HG03521 (cell line): ENCODE measurements around the gene PLA2G5.
"Not testable (repeated sequence)": the region's sequence is repeated elsewhere in the genome, so short reads cannot be mapped to it uniquely, and the experiment has no call there.

Experiments used
- ATAC-seq: cut with Tn5 transposase; IDR thresholded peaks from one replicate; pipeline ENCODE4 v1.9.1; 2021; ENCODE audit warnings: mild to moderate bottlenecking, moderate library complexity; ENCODE audit not compliant: unreplicated experiment

The PLA2G5 gene, protein sequence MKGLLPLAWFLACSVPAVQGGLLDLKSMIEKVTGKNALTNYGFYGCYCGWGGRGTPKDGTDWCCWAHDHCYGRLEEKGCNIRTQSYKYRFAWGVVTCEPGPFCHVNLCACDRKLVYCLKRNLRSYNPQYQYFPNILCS

DNA sequence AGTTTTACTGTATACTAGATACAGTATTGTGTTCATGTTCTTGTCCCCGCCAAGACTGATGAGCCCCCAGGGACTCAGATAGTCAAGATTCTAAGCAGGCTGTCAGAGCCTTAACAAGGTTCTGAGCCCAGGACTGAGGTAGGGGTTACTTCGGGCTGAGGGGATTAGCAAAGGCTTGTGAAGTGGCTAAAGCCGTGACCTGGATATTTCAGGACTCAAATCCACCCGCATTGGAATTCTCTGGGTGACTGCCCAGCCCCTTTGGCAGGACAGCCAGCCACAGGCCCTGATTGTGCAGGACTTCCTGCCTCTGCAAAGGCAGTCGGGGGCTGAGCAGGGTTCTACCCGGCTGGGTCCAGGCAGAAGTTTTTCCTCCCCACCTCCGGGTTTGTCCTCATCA, at the start of gene PLA2G5:
Gene PLA2G5 (plus strand): TSS at position 321 of the 400 bp plus-strand sequence. CDS start 14,637 bp downstream, outside the sequence.
- no peak for ATAC-seq

DNA sequence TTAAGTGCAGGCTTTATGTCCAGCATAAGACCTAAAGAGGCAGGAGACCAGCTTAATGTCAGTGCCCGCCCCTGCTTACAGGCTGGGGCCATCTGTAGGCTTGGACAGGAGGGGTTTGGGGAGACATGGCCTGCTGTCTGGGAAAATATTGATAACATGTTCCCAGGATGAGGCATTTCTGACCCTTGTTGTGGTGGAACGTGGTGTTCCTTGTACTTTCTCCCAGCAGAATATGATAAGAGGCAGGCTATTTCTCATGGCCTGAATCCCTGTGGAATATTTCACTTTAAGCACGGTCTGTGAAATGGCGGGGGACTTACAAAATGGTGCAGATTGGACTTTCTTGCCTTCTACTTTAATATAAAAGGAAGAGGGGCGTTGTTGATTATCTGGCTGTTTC, 41.9 kb upstream of the PLA2G5 start:
- ATAC-seq = no peak

DNA sequence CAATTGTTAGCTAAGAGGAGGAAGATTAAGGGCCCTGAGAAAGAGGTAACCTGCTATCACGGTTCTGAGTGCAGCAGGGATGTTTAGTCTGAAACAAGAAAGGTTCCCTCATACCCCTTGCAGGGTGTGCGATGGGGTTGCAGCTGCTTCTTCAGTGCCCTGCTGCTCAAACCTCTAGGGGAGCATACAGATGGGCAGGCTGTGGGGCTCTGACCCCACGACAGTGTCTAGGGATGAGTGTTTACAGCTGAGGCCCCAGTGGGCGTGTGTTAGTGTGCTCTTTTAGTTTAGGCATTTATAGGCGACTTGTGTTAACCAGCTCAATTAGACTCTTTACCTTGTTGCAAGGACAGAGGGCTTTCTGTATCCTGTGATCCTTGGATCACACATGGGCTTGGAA, 41.3 kb upstream of the PLA2G5 start:
- ATAC-seq = no peak

DNA sequence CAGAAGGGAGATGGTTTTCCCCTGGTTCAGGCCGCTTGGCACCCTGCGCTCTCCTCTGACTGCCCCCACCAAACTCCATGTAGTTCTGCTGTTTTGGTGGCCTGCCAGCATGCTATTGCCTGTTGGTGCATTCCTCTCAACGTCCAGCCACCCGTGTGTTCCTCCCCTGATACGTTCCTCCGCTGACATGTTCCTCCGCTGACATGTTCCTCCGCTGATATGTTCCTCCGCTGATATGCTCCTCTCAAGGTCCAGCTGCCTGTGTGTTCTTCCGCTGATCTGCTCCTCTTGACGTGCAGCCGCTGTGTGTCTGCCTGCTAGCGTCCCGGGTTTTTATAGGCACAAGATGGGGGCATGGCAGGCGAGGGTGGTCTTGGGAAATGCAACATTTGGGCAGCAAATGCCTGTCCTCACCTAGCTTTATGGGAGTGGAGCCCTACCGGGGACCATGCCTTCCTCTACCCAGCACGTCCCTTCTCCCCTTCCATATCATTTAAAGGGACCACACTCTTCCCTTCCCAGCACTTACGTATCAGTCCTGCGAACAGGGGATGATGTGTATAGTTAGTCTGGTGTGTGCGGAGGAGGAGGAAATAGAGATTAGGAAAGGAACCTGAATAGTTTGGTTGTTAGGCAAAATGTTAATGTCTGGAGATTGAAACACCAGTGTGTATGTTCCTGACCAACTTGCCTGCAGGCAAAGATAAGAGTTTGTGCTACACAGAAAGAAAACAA, 40.6 kb upstream of the PLA2G5 start:
- no peak for ATAC-seq

DNA sequence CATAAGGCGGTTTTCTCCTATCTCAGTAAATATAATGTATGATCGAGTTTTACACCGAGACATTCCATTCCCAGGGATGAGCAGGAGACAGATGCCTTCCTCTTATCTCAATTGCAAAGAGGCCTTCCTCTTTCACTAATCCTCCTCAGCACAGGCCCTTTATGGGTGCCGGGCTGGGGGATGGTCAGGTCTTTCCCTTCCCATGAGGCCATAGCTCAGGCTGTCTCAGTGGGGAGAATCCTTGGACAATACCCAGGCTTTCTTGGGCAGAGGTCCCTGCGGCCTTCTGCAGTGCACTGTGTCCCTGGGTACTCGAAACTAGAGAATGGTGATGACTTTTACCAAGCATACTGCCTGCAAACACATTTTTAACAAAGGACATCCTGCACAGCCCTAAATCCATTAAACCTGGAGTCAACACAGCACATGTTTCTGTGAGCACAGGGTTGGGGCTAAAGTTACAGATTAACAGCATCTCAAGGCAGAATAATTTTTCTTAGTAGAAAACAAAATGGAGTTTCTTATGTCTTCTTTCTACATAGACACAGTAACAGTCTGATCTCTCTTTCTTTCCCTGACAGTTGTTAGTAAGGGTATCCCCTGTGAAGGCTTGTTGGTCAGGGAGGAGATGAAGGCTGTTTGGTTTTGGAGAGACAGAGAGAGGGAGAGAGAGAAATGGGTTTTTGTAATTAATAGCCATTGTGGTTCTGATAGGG, 39.4 kb upstream of the PLA2G5 start:
- ATAC-seq = not testable (repeated sequence)

DNA sequence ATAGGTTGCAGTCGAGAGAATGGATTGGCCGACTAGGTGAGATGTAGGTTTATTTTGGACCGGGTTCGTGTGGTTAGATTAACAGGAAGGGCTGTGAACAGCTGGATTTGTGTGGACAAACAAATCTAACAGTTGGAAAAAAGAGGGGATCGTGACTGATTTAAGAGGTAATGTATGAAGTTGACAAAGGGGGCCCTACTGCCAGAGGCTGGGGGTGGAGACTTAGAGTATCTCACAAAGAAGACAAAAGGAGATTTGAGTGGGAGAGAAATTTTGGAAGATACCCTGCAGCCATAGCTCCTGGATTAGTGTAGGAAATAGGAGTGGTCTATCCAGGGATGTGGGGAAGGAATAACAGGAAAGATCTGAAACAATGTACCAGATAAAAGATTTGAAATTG, 38.8 kb upstream of the PLA2G5 start:
- ATAC-seq = no peak

DNA sequence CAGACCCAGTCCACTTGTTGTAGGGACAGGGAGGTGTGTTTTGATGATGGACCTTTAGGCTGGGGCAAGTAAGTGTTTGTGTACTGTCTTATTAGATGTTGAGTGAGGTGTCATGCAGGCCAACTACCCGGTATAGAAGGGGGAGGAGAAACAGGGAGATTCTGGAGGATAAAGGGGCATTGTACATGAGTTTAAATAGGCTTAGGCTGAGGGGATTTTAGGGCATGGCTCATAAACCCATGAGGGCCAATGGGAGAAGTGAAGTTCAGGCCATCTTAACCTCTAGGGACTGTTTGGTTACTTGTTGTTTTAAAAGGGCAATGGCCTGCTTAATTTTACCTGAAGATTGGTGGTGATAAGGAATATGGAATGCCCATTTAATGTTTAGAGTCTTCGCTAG, 38.2 kb upstream of the PLA2G5 start:
- no peak for ATAC-seq

DNA sequence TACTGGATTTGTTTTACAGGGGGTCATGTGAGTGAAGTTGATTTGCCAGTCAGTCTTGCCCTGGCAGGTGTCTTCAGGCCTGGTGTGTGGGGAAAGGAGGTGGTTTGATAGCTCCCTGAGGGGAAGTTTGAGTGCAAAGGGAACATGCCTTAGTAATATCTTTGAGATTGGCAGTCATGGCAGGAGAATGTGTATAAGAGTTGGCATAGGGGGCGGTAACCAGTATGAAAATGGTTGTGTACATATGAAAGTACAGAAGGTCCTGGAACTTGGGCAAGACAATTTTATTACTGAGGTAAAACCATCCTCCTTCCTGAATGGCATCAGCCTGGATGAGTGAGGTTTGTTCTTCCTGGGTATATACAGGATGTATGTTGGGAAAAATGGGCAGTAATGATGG, 37.6 kb upstream of the PLA2G5 start:
- no peak for ATAC-seq

DNA sequence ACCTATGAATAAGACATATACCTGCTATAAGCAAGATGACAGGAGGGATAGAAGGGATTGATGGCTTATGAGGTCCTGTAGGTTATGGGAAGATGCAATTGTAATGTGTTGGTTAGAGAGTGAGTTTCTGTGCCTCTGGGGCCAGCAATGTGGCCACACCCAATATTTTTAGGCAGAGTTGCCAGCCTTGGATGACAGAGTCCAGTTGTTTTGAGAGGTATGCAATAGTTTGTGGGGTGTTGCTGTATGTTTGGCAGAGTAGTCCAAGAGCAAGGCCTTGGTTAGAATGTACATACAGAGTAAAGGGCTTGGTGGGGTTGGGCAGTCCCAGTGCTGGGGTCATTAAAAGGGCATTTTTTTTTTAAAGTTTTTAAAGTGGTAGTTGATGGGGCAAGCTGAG, 36.6 kb upstream of the PLA2G5 start:
- ATAC-seq = no peak

DNA sequence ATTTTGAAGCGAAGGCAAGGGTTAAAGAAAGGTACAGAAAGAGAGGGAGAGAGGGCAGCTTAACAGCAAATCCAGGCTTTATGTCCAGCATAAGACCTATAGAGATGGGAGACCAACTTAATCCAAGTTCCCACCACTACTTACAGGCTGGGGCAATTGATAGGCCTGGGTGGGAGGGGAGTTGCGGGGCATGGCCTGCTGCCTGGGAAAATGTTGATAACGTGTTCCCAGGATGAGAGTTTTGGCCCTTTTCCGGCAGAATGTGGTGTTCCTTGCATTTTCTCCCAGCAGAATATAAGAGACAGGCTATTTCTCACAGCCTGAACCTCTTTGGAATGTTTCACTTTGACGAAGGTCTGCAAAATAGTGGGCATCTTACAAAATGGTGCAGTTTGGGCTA, 34.9 kb upstream of the PLA2G5 start:
- no peak for ATAC-seq

DNA sequence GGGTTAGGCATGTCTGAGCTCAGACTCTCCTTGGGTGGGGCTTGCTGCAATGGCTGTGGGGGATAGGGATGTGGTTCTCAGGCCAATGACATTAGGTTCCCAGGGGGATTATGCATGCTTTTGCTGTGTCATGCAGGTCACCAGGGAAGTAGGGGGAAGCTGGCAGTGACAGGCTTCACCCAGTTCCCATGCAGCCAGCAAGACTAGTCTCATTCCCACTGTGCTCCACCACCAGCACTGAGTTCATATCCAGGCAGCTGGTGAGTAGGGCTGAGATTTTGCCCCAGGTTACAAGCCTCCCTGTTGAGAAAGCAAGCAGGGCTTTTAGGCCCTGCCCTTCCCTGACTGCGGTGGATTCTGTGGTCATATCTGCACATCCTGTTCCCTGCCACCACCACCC, 32.1 kb upstream of the PLA2G5 start:
- ATAC-seq = no peak

DNA sequence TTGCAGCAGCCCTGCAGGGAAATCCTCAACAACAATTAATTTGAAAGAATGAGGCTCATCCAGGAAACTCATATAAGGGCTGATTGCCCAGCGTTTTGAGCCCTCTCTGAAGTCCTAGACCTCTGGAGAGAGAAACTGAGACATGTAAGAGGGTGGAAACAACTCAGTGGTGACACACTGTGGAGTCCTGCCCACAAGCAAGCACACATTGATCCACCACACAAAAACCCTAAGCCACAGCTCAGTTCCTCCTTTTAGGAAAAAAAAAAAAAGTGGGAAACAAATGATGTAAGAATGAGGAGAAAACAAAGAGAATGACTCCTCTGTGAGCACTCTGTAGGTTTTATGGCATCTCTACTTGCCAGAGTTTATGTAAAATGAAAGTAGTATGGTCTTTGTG, 22.9 kb upstream of the PLA2G5 start:
- ATAC-seq = no peak

DNA sequence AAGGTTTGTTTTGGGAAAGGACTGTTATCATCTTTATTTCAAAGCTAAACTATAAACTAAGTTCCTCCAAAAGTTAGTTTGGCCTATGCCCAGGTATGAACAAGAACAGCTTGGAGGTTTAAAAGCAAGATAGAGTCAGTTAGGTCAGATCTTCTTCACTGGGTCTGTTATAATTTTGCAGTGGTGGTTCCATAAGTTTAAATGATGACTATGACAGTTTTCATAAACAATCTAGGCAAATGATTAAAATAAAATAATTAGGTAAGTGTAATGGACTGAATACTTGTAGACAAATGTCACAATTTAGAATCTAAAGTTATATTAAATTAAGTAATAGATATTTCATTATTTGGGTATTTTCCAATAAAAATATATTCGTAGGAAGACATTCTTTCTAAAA, 21.4 kb upstream of the PLA2G5 start:
- ATAC-seq = no peak

DNA sequence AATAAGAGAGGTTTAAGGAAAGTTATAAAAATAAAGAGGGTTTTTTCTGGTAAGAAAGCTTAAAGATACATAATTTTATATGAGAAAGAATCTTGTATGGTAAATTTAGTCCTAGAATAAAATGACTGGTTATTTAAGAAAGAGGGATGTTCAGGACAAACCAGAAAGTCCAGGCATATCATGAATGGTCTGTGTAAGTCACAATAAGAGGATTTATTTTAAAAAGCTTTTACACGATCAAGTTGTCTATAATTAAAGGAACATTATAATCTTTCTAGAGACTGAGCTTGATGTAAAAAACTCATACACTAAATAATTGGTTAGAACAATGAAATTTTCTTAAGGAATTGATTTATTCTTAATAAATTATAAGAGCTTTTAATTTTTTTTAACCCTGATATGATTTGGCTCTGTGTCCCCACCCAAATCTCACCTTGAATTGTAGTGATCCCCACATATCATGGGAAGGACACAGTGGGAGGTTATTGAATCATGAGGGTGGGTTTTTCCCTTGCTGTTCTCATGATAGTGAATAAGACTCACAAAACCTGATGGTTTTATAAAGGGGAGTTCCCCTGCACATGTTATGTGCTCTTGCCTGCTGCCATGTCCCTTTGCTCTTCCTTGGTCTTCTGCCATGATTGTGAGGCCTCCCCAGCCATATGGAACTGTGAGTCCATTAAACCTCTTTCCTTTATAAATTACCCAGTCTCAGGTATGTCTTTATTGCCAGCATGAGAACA, 20.8 kb upstream of the PLA2G5 start:
- not testable (repeated sequence) for ATAC-seq

DNA sequence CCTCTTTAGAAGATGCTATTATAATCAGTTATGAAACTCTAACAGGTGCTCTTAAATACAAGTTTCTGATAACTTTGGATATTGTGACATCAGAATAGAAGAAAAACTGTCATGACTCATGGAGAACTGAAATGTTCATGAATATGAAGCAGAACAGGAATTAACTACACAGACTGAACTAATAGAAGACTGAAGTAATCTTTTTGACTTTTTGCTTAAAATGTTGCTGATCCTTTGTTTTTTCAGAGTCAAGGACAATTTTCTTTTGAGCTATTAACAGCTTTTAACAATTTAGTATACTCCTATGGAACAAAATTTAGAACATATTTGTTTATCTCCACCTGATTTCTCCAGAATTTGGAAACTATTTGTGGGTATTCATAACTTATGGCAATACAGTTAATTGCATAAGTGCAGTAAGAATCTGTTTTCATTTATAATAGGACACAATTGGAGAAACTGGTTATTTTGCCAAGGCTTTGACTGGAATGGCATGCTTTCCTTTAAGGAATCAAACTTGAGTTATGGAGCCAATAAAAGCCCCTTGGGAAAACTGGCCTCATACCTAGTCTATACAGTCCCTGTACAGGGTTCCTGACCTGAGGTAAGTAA, 18.7 kb upstream of the PLA2G5 start:
- no peak for ATAC-seq

DNA sequence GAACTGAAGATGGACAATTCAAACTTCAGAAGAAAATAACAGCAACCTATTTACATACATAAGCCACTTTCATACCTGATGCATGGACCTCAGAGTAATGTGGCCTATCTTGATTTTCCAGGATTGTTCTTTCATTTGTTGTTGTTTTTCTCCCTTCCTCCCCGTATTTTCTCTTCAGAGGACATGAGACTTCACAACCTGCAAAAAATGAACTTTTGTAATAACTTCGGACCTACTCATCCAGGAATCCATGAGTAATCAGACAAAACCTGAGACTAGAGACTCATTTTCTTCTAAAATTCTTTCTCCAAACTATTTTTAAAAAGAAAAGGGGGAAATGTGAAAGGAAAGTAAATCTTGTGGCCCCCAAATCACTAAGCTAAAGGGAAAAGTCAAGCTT, 17.6 kb upstream of the PLA2G5 start:
- no peak for ATAC-seq

DNA sequence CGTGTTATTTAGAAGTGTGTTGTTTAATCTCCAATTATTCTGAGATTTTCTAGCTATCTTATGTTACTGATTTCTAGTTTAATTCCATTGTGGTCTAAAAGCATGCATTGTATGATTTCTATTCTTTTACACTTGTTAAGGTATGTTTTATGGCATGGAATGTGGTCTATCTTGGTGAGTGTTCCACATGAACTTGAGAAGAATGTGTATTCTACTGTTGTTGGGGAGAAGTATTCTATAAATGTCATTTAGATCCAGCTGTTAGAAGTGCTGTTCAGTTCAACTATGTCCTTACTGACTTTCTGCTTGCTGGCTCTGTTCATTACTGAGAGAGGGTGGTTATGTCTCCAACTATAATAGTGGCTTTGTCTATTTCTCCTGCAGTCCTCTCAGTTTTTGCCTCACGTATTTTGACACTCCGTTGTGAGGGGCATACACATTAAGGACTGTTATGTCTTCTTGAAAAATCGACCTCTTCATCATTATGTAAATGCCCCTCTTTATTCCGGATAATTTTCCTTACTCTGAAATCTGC, 12.0 kb upstream of the PLA2G5 start:
- ATAC-seq = no peak

DNA sequence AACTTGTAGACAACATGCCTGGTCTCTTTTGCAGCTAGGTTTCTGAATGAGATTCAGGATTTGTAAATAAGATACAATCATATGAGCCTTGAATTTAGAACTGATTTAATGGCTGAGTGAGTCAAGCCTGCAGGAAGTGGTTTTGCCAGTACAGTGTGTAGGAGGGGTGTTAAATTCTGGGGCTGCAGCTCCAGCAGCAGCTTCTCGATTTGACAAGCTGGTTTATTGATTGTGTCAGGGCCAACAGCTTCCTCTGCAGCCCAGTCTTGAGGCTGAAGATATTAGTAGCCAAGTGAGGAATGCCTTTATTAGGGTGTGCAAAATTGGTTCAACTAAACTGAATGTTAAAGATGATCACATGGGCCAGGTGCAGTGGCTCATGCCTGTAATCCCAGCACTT, 11.5 kb upstream of the PLA2G5 start:
- ATAC-seq = no peak

DNA sequence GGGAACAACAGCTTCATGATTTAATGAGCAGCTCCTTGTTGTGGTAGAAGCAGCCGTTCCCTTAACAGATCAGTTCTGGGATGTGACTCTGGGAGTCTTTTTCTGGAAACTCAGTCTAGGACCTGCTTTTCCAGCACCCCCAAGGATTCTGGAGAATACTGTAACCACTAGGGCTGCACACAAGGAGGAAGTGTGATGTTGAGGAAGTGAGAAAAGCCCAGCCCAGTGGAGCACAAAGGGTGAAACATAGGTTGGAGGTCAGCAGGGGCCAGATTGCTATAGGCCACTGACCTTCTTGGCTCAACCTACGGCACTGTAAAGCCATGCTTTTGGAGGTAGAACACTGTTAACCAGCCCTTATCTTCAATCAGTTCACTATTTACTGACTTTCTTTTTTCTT, 10.1 kb upstream of the PLA2G5 start:
- ATAC-seq = no peak

DNA sequence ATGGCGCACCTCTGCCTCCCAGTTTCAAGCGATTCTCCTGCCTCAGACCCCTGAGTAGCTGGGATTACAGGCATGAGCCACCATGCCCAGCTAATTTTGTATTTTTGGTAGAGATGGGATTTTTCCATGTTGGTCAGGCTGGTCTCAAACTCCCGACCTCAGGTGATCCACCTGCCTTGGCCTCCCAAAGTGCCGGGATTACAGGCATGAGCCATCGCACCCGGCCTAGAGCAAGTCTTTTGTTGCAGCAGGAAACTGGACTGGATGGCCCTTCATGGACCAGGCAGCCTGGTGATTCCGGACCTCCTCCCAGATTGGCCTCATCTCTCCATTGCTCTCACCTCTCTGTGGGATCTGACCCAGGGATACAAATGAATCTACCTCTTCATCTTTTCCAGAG, 9.2 kb upstream of the PLA2G5 start:
- not testable (repeated sequence) for ATAC-seq

DNA sequence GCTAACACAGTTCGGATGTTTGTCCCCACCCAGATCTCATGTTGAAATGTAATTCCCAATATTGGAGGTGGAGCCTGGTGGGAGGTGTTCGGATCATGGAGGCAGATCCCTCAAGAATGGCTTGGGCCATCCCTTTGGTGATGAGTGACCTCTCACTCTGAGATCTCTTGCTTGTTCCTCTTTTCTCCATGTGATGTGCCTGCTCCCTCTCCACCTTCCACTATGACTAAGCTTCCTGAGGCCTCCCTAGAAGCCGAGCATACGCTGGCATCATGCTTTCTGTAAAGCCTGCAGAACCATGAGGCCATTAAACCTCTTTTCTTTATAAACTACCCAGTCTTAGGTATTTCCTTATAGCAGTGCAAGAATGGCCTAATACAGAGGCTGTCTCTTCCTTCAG, 8.1 kb upstream of the PLA2G5 start:
- no peak for ATAC-seq
